Epidermal melanocyte (primary cell): ENCODE data around the gene RIOK1.
"Not testable (repeated sequence)": the region's sequence is repeated elsewhere in the genome, so short reads cannot be mapped to it uniquely, and the experiment has no call there.

ENCODE experiments used
- DNase-seq: peaks from one replicate; pipeline ENCODE4 v3.0.0; 2011; ENCODE audit warnings: low spot score; ENCODE audit not compliant: insufficient read length

Gene RIOK1

DNA sequence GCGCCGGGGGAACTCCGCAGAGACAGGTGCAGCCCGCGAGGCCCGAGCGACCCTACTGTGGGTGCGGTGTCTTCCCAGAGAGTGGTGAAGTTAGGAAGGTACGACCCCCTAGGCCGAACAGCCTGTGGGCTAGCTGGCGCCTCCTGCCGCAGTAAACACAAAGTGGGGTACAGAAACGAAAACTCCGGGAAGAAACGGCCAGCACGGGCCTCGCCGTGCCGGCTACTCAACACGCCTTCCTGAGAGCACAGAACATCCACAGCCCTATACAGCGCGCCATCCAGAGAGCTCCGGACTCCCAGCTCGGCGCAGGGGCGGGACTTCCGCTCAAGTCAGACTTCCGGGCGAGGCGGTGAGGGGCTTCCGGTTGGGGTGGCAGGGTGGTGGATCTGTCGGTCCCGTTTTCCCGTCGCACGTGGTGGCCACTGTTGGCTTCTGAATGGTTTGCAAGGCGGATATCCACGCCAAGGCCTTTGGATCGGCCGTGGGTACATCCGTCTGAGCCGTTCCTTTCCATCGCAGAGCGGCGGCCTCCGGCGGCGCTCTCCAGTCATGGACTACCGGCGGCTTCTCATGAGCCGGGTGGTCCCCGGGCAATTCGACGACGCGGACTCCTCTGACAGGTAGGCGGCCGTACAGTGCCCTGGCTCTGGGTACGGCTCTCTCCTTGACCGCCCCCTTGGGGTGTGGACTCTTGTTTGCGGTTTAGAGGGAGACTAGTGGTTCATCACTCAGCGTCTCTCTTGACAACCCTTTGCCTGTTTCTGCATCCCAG lies at the start of gene RIOK1, which contains the start of gene CAGE1:
RIOK1 (plus strand) TSS at position 358 of the 775 bp plus-strand sequence; CDS start at position 553, 195 bp downstream.
CAGE1 (minus strand) TSS at position 292 of the 775 bp plus-strand sequence. CDS start 2,569 bp downstream, outside the sequence.
- DNase-seq = peak; percentile 92

DNA sequence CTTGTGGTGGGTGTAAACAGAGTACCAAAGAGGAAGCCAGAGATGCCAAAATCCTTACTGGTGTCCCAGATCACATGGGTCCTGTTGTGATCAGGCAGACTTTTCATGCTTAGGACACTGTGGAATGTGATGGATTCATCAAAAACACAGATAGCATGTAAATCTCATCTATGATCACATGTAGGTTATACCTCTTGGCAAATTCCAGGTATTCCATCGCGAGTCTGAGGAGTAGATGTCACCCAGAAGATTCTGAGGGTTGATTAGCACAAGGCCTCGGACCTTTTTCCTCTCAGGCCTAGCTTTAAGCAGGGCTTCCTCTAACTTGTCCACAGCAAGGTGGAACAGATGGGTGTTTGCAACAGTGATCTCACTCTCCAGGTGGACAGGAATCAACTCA lies 48.3 kb upstream of the RIOK1 start:
- DNase-seq = no peak

DNA sequence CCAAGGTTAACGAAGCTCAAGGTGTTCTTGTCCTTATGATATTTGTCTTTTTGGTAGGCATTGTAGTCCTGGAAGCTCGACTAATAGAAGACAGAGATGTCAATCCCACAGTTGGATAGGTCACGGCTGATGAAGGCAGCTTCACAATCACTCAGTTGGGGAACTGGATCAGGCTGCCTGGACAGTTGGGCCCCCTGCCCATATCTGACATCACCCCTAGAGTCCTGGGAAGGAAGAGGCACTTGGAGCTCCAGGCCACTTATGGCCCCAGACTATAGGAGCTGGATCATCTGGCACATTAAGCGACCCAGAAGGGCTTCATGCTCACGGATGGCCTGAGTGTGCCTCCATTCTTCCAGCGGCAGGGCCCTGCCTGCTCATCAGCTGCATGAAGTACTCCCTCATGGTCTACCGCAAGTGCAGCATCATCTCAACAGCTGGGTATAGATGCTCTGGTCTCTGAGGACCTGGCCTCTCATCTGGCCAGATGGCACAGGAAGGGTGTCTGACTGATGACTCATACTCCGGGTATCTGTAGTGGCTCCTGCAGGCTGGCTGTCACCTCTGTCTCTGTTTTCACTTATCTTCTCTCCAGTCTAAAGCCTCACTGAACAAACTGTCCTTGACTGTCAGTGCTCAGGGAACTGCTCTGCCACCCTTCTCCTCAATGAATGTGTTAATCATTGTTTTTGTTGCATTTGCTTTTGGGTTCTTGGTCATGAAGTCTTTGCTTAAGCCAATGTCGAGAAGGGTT lies 47.4 kb upstream of the RIOK1 start:
- no peak for DNase-seq

DNA sequence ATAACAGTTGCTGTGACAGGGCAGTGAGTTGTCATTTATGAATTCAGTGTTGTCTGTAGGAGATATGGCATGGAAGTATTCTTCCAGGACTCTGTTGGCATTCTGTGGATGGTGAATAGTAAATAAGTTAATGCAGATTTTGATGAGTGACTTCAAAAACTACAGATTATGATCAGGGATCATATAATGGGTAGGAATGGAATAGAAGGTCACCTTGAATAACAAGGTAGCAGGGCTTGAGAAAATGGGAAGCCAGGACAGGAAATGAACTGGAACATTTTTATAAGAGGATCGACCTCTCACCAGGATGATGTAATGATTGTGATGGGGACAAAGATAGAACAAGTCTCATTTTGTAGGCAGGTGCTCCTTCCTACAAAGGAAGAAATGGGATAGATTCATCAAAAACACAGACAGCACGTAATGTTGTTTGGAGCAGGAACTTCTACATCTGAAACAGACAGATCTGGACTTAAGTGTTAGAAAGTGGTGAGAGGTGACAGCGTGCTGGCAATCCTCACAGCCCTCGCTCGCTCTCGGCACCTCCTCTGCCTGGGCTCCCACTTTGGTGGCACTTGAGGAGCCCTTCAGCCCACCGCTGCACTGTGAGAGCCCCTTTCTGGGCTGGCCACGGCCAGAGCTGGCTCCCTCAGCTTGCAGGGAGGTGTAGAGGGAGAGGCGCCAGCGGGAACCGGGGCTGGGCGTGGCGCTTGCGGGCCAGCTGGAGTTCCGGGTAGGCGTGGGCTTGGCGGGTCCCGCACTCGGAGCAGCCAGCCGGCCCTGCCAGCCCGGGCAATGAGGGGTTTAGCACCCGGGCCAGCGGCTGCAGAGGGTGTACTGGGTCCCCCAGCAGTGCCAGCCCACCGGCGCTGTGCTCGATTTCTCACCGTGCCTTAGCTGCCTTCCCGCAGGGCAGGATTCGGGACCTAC lies 45.8 kb upstream of the RIOK1 start:
- no peak for DNase-seq

DNA sequence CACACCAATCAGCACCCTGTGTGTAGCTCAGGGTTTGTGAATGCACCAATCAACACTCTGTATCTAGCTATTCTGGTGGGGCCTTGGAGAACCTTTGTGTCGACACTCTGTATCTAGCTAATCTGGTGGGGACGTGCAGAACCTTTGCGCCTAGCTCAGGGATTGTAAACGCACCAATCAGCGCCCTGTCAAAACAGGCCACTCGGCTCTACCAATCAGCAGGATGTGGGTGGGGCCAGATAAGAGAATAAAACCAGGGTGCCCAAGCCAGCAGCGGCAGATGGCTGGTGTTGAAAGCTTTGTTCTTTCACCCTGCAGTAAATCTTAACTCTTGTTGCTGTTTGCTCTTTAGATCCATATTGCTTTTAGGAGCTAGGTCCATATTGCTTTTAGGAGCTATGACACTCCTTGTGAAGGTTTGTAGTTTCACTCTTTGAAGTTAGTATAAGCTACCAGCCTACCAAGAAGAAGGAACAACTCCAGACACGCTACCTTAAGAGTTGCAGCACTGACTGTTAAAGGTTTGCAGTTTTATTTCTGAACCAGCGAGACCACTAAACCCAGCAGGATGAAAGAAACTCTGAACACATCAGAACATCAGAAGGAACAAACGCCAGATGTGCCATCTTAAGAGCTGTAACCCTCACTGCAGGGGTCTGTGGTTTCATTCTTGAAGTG lies 44.7 kb upstream of the RIOK1 start:
- not testable (repeated sequence) for DNase-seq

DNA sequence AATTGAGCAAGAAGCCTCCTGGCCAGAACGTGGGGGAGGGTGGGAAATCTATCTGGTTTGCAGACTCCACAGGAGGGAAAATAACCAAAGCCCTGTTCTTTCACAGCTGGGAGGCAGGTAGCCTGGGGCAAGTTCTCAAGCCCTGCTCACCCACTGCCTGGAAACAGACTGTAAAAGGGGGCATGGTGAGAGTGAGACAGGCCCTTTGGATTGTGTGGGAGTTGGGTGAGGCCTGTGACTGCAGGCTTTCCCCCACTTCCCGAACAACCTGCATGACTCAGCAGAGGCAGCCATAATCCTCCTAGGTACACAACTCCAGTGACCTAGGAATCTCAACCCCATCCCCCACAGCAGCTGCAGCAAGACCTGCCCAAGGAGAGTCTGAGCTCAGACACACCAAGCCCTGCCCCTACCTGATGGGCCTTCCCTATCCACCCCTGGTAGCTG lies 42.0 kb upstream of the RIOK1 start:
- not testable (repeated sequence) for DNase-seq

DNA sequence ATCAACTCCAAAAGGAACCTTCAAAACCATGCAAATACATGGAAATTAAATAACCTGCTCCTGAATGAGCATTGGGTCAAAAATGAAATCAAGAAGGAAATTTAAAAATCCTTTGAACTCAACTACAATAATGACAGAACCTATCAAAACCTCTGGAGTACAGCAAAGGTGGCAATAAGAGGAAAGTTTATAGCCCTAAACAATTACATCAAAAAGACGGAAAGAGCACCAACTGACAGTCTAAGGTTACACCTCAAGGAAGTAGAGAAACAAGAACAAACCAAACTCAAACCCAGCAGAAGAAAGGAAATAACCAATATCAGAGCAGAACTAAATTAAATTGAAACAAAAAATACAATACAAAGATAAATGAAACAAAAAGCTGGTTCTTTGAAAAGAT lies 39.0 kb upstream of the RIOK1 start:
- DNase-seq = not testable (repeated sequence)

DNA sequence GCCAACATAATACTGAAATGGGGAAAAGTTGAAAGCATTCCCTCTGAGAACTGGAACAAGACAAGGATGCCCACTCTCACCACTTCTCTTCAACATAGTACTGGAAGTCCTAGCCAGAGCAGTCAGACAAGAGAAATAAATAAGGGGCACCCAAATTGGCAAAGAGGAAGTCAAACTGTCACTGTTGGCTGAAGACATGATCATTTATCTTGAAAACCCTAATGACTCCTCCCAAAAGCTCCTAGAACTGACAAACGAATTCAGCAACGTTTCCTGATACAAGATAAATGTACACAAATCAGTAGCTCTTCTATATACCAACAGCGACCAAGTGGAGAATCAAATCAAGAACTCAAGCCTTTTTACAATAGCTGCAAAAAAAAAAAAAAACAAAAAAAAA lies 37.7 kb upstream of the RIOK1 start:
- DNase-seq = not testable (repeated sequence)

DNA sequence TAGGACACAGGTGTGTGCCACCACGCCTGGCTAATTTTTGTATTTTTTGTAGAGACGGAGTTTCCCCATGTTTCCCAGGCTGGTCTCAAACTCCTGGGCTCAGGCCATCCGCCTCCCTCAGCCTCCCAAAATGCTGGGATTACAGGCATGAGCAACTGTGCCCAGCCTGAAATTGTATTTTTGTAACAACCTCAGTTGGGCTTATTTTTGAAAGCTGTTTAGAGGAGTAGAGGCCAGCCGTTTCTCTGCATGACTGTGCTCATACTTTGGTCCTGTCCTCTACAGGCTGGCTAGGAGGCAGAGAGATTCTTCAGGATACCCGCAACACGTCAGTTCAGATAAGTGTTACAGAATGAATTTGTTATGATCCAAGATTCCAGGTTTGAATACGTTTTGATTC lies 22.2 kb upstream of the RIOK1 start:
- no peak for DNase-seq

DNA sequence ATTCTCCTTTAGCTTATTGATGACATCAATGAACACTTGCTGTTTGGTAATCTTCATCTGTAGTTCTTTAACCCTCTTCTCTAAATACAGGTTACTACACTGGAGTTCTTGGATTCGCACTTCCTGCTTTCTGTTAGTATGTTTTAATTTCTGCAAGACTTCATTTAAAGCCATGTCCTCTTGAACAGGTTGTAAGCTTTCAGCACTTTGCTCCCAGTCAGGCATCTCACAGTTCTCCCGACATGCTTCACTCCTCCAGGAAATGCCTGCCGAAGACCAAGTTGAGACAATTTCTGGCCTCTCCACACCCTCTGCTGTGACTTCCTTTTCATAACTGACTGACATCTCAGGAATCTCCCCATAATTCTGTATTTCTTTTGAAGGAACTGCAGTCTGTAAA lies 15.9 kb upstream of the RIOK1 start:
- no peak for DNase-seq

DNA sequence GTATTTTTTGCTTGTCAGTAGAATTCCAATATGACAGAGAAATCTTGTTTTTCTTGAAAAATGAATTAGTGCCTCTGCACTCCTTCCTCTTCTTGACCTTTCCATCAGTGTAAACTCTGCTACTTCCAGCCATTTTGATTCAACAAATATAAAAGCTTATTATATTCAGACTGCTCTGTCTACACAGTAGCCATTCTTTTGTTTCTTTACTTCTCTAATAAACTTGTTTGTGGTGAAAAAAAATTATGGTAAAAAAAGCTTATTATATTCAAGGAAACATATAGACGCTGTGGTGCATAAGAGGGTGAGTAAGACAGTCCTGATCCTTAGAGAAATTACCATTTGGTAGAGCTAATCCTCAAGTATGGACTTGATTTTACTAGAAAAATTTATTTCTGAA lies 11.6 kb upstream of the RIOK1 start:
- no peak for DNase-seq

DNA sequence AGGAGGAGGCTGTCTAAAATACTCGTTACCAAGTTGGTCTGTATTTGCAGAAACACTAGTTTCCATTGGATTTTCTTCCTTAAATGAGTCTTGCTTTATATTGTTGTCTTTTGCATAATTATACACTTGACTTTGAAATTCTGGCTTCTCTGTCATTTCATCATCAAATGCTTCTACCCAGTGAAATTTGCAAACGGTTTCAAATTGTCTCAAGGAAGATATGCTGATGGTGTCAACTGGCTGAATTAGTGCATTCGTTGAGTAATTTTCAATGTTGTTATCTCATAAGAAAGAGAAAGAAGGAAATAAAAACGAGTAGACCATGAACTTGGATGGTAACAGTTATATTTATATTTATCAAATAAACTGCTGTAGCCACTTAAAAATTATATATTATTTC lies 10.9 kb upstream of the RIOK1 start:
- DNase-seq = no peak

DNA sequence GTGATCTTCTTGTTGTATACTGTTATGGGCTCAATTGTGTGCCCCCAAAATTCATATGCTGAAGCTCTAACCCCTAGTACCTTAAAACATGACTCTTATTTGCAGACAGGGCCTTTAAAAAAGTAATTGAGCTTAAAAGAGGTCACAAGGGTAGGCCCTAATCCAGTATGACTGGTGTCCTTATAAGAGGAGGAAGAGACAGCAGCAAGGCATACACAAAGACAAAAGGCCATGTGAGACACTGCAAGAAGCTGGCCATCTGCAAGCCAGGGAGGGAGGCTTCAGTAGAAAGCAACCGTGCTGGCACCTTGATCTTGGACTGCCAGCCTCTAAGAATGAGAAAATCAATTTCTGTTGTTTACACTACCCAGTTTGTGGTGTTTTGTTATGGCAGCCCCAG lies 8.5 kb upstream of the RIOK1 start:
- DNase-seq = no peak

DNA sequence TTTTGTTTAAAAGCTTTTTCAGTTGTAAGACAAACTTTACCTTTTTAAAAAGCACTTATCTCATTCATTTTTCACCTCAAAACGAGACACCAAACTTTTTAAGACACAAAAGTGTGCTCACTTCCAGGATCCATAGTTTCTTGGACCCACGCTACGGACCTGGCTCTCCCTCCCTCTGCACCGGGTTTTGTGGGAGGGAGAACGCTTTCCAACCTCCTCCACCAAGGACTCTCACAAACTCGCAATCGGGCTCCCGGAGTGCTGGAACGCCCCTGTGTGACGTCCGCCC lies 502 bp upstream of the RIOK1 start:
- DNase-seq = no peak

DNA sequence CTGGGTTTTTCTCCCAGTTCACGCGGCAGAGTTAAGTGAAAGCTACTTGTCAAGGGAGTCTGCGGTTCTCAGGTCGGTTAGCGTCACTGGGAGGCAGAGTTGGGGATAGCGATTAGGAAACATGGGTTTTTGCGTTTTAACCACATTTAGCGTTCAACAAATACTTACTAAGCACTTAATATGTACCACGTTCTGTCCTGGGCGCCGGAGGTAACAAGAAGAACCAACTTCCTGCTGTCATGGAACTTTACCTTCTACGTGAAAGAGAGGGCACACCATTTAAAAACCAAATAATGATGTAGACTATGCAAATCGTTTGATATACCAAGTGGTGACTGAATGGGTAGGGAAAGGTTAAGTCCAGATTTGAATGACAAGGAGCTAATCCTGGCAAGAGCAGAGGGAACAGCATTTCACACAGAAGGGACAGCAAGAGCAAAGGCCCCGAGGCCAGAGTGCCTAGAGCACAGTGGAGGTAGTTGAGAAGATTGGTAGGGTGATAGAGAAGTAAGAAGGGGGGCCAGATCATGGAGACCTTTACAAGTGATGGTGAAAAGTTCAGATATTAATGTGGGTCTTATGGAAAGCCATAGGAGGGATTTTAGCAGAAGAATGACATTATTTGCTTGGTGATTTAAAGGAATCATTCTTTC lies 744 bp downstream of the RIOK1 start:
- no peak for DNase-seq

DNA sequence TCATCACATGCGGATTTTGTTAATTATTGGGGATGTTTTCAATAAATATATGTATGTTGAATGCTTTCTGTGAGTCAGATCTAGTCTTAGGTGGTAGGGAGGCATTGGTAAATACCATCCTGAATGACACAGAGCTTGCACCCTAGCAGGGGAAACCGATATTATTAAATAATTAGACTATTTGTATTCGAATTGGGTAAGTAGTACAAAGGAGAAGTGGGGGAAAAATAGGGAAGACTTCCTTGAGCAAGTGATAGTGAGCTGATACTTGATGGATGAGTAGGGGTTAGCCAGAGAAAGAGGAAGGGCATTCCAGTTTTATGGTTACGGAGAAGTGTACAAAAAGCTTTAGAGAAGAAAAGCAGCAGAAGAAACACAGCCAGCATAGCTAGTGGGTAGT lies 1.5 kb downstream of the RIOK1 start:
- DNase-seq = no peak

DNA sequence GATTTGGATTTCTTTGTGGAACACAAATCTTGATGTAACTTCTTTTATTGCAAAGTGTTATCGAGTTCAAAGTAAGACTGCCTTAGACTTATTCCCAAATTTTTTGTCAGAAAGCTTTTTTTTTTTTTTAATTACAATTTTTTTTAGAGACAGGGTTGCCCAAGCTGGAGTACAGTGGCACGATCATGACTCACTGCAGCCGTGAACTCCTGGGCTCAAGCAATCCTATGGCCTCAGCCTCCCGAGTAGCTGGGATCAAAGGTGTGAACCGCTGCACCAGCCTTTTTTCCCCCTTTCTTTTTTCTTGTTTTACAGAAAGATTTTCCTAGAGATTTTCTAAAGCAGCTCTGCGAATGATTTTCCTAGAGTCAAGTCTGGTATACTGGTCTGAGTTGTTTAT lies 2.8 kb downstream of the RIOK1 start:
- DNase-seq = no peak

DNA sequence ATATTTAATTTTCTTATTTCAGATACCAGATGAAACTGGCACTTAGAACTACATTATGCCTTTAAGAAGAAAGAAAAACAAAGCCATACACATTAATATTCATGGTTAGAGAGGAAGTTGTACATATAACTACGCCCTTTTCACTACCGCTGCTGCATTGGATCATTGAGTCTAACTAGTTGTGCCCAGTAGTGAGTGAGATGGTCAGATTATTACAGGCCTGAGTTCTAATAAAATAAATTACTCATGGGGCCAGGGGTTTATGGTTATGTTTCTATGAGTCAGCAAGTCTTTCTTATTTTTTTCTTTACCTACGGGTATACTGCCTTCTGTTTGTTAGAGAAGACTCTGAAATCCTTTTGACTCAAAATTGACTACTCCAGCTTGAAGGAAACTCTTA lies 11.5 kb downstream of the RIOK1 start:
- no peak for DNase-seq

DNA sequence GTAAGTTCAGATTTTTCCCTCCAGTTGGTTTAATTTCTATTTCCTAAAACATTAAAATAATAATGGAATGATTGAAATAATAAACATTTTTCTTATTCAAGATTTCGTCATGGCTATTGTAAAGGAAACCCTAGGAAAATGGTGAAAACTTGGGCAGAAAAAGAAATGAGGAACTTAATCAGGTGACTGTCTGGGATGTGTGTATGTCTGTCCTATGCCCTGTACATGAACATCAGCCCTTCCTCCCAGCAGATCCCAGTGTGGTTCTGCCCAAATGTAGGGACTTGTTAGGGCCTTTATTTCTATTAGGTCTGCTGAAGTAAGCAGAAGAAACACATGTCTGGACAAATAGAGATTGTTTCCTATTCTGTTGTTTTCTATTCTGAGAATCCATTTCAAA lies 13.1 kb downstream of the RIOK1 start:
- no peak for DNase-seq

DNA sequence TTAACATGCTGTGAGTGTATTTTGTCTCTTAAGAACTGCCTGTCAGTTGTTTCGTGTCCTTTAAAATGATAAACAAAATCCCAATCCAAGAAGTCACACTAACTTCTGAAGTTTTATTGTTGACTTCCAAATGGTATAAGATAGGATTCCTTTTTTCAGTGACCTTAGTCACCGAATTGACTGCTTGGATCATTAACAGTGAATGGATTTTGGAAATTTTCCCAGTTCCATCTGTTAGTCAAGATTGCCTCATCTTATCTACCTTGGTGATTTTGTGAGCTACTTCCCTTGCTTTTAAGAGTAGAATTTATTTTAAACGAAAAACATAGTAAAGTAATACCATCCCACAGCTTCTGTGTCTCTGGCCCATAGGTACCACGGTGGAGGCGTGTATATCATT lies 14.9 kb downstream of the RIOK1 start:
- no peak for DNase-seq

DNA sequence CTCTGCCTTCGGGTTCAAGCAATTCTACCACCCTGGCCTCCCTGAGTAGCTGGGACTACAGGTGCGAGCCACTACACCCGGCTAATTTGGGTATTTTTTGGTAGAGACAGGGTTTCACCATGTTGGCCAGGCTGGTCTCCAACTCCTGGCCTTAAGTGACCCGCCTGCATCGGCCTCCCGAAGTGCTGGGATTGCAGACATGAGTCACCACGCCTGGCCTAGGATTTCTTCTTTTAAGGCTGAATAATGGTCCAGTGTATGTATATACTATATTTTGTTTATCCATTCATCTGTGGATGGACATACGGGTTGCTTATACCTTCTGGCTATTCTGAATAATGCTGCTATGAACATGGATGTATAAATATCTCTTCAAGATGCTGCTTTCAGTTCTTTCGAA lies 17.1 kb downstream of the RIOK1 start:
- no peak for DNase-seq
